GM15510 (cell line): ENCODE results near the gene RFPL1.

Experiments
- POLR2A ChIP-seq: IDR thresholded peaks from 3 replicates; pipeline ENCODE4 v1.6.1; 2011; ENCODE audit warnings: borderline replicate concordance; ENCODE audit not compliant: insufficient read length; ENCODE audit errors: extremely low read depth

Gene RFPL1

GRCh38 chr22:29483254-29483653 is 44.9 kb downstream of the RFPL1 start:
- no peak for TF ChIP-seq POLR2A

GRCh38 chr22:29484642-29485041 is 46.3 kb downstream of the RFPL1 start:
- no peak for TF ChIP-seq POLR2A

- TF ChIP-seq POLR2A, result no peak
Observed at GRCh38 chr22:29485448-29485847, 47.1 kb downstream of the RFPL1 start.

- no peak for TF ChIP-seq POLR2A
Observed at GRCh38 chr22:29487426-29487986, 49.1 kb downstream of the RFPL1 start.

- TF ChIP-seq POLR2A, result no peak
Observed at GRCh38 chr22:29491012-29491411, 52.6 kb downstream of the RFPL1 start.
